Measurements from ENCODE around the gene MAPKAP1.

DNA sequence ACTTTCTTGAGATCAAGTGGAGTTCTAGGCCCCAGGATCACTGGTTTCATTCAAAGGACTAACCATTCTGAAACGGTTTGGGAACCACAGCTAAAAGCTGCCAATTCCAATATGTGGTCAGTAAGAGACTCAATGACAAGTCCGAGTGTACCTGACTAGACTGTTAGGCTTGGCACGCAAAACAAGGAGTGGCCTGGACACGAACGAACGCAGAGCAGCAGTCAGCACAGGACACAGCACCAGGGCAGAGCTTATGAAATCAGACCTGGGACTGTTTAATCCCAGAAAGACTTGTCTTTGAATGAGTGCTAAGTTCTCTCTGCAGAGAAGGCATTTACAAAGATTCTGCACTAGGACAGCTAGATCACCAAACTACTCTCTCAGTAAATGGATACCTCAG is 231.6 kb downstream of the MAPKAP1 start:
- TF ChIP-seq, protein P1, sequence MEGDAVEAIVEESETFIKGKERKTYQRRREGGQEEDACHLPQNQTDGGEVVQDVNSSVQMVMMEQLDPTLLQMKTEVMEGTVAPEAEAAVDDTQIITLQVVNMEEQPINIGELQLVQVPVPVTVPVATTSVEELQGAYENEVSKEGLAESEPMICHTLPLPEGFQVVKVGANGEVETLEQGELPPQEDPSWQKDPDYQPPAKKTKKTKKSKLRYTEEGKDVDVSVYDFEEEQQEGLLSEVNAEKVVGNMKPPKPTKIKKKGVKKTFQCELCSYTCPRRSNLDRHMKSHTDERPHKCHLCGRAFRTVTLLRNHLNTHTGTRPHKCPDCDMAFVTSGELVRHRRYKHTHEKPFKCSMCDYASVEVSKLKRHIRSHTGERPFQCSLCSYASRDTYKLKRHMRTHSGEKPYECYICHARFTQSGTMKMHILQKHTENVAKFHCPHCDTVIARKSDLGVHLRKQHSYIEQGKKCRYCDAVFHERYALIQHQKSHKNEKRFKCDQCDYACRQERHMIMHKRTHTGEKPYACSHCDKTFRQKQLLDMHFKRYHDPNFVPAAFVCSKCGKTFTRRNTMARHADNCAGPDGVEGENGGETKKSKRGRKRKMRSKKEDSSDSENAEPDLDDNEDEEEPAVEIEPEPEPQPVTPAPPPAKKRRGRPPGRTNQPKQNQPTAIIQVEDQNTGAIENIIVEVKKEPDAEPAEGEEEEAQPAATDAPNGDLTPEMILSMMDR (IDR thresholded peaks at IDR 0.05) = no peak
- TF ChIP-seq POLR2A (IDR thresholded peaks at IDR 0.05) = no peak
